GM10248 (cell line): ENCODE measurements around the gene BMP6.

Experiments used
- CTCF ChIA-PET: fragments of 300-600 bp; sonication (Branson Sonifier 250); formaldehyde crosslinking; extraction: SDS; loops from one replicate; lab custom pipeline; 2021; ENCODE audit warnings: antibody characterized with exemption; lab: Yijun Ruan, JAX
- POLR2A ChIA-PET: fragments of 350-650 bp; sonication (Branson Sonifier 250); formaldehyde crosslinking; extraction: SDS; loops from one replicate; lab custom pipeline; 2020; ENCODE audit warnings: antibody characterized with exemption; lab: Yijun Ruan, JAX
- DNase-seq: peaks from one replicate; pipeline ENCODE4 v3.0.0; 2012; ENCODE audit errors: extremely low spot score
- TF ChIP-seq, protein P1 (sequence below): IDR thresholded peaks from 2 replicates; pipeline ENCODE4 v1.5.1; 2012; ENCODE audit warnings: mild to moderate bottlenecking, low read depth; ENCODE audit errors: extremely low read depth, missing control alignments, control extremely low read depth

Gene BMP6

DNA sequence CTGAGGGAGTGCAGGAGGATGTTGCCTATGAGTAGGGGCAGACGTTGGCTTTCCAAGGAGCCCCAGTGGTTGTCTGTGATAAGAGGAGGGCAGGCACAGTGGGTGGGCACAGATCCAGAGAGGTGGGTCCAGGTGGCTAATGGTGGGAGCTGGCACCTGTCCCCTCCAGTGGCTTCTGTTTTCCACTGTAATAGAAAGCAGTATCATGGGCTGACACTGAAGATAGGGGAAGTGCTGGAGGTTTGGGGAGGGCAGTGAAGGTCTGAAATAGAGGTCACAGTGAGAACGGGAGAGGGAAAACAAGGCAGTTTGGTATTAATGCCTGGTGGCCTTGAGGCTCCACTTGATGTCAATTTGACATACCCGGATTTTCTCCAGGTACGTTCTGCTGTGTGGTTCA lies 195.1 kb downstream of the BMP6 start:
- ChIA-PET POLR2A (no interaction called here), CTCF (interaction anchor here (1.0 to 1.2 kb wide), 2 partner anchors 18 to 71 kb away, joined by 3 read pairs; no protein-coding TSS in a partner anchor)
- TF ChIP-seq, protein P1, sequence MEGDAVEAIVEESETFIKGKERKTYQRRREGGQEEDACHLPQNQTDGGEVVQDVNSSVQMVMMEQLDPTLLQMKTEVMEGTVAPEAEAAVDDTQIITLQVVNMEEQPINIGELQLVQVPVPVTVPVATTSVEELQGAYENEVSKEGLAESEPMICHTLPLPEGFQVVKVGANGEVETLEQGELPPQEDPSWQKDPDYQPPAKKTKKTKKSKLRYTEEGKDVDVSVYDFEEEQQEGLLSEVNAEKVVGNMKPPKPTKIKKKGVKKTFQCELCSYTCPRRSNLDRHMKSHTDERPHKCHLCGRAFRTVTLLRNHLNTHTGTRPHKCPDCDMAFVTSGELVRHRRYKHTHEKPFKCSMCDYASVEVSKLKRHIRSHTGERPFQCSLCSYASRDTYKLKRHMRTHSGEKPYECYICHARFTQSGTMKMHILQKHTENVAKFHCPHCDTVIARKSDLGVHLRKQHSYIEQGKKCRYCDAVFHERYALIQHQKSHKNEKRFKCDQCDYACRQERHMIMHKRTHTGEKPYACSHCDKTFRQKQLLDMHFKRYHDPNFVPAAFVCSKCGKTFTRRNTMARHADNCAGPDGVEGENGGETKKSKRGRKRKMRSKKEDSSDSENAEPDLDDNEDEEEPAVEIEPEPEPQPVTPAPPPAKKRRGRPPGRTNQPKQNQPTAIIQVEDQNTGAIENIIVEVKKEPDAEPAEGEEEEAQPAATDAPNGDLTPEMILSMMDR = no peak
- DNase-seq = no peak

DNA sequence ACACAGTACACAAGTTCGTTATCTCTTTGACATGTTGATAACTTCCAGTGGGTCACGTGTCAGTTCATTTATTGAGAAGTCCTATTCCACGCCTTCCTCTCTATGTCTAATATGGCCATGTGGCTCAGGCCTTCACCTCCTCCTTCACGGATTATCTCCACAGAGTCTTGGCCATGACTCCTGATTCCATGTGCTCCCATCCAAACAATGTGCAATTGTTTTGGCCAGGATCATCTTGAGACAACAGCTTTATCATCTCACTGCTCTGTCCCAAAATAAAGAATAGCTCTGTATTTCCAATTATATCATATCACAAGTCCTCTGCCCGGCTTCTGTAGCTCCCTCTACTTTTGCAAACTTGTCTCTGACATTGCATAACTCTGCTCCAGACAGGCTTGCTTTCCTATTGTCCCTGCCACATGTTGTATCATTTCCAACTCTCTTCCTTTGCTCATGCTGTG lies 195.8 kb downstream of the BMP6 start:
- no peak for DNase-seq
- ChIA-PET POLR2A (no interaction called here), CTCF (interaction anchor here (1.0 to 1.2 kb wide), 2 partner anchors 18 to 71 kb away, joined by 3 read pairs; no protein-coding TSS in a partner anchor)
- TF ChIP-seq, protein P1 = no peak

DNA sequence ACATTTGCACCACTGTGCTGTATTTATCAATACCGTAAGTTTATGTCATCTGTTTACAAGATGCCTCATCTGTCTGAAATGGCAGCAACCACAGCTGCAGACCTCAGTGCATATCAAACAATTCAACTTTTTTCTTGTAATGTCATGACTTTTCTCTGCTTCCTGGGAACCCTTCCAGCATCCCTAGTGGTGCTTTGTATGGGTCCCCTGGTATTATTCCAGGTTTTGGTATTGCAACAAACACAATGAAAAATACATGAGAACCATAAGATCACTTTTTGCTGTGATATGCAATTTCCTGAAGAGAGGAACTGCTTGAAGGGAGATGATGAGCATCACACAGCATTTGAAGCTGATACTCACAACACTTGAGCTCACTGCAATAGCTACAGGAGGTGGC lies 196.7 kb downstream of the BMP6 start:
- TF ChIP-seq, protein P1 = no peak
- POLR2A ChIA-PET = no interaction called here
- CTCF ChIA-PET = interaction anchor here (1.1 to 1.2 kb wide), 2 partner anchors 10 to 17 kb away, joined by 3 read pairs; no protein-coding TSS in a partner anchor
- DNase-seq = no peak

DNA sequence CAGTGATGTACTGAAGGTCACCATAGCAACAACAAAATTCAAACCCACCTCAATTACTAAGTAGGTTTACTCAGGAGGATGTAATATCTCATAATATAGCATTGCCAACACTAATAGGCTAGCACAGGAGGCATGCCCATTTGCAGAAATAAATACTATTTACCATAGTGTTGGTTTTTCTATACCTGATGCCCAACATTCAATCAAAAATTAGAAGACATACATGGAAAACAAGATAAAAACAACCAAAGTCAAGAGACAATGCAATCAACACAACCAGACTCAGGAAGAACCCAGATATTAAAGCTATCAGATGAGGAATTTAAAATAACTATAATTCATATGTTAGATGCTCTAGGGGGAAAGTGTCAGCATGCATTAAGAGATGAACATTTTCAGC lies 199.0 kb downstream of the BMP6 start:
- POLR2A ChIA-PET = no interaction called here
- DNase-seq = no peak
- CTCF ChIA-PET = interaction anchor here (1.2 to 2.5 kb wide), 4 partner anchors 8 to 51 kb away, joined by 4 to 11 read pairs (median 5); no protein-coding TSS in a partner anchor
- TF ChIP-seq, protein P1 = no peak
